OCI-LY1 (cell line): ENCODE measurements around the gene VGLL4.

Experiments
- CTCF ChIP-seq: fragments of 200-600 bp; sonication (generic), shearing (Covaris generic); IDR thresholded peaks from 2 replicates; pipeline ENCODE4 v1.5.1; 2017; ENCODE audit warnings: mild to moderate bottlenecking, antibody characterized with exemption, low read length, moderate library complexity, mixed read lengths
- EZH2 ChIP-seq: fragments of 200-600 bp; sonication (generic), shearing (Covaris generic); IDR thresholded peaks from 2 replicates; pipeline ENCODE4 v1.8.0; 2017; ENCODE audit warnings: borderline replicate concordance, mixed run types, mild to moderate bottlenecking, antibody characterized with exemption, low read length, moderate library complexity, mixed read lengths

GRCh38 chr3:11622586-11623550 lies 20.8 kb downstream of the VGLL4 start:
- TF ChIP-seq EZH2 (no peak), CTCF (no peak)
